Osteoblast (primary cell): ENCODE measurements around the gene RAMP2. TPM values are rescaled to one million over a fixed set of nuclear protein-coding genes. Genes with fewer than 3 reads are reported as not detected.
A peak's percentile ranks its signal among the peaks of the same experiment; 100 is the strongest.

Source experiments
- DNase-seq: peaks from one replicate; pipeline ENCODE4 v3.0.0; 2011; ENCODE audit warnings: low spot score, mixed read lengths; ENCODE audit not compliant: insufficient read length; ENCODE audit errors: missing footprints
- H2AFZ ChIP-seq: 2 replicates; pipeline ENCODE4 v1.6.0; 2011; ENCODE audit warnings: mild to moderate bottlenecking, low read length
- H3K27ac ChIP-seq: 2 replicates; pipeline ENCODE4 v1.5.1; 2011; ENCODE audit warnings: mild to moderate bottlenecking, low read depth, low read length, moderate library complexity
- H3K27me3 ChIP-seq: 2 replicates; pipeline ENCODE4 v1.6.0; 2012; ENCODE audit warnings: mild to moderate bottlenecking, control low read depth, inconsistent platforms, low read length, moderate library complexity; ENCODE audit not compliant: insufficient read depth
- H3K36me3 ChIP-seq: 2 replicates; pipeline ENCODE4 v1.5.1; 2011; ENCODE audit warnings: mild to moderate bottlenecking, low read length, control low read depth, moderate library complexity; ENCODE audit not compliant: insufficient read depth
- H3K4me1 ChIP-seq: 2 replicates; pipeline ENCODE4 v1.5.1; 2011; ENCODE audit warnings: mild to moderate bottlenecking, low read length, control low read depth, moderate library complexity; ENCODE audit not compliant: insufficient read depth
- H3K4me2 ChIP-seq: 2 replicates; pipeline ENCODE4 v1.6.0; 2011; ENCODE audit warnings: mild to moderate bottlenecking, low read length; ENCODE audit not compliant: insufficient read depth
- H3K4me3 ChIP-seq: fragments of 200-600 bp; sonication (generic); 3 replicates; pipeline ENCODE4 v1.5.1; 2012; ENCODE audit warnings: mild to moderate bottlenecking, low read length, inconsistent platforms; ENCODE audit not compliant: insufficient read depth
- H3K79me2 ChIP-seq: 2 replicates; pipeline ENCODE4 v1.6.0; 2012; ENCODE audit warnings: mild to moderate bottlenecking, low read length, control low read depth, inconsistent platforms; ENCODE audit not compliant: insufficient read depth
- H3K9me3 ChIP-seq: 2 replicates; pipeline ENCODE4 v1.5.1; 2011; ENCODE audit warnings: low read depth, low read length, control low read depth
- H4K20me1 ChIP-seq: 2 replicates; pipeline ENCODE4 v1.6.0; 2012; ENCODE audit warnings: mild to moderate bottlenecking, low read length, control low read depth; ENCODE audit not compliant: insufficient read depth
- CTCF ChIP-seq: IDR thresholded peaks from 2 replicates; pipeline ENCODE4 v1.5.1; 2011; ENCODE audit warnings: mild to moderate bottlenecking, low read depth, low read length, moderate library complexity; ENCODE audit errors: extremely low read depth
- total RNA-seq: library from RNA; depleted of rRNA; stranded (reverse); fragments of >200 nt; gene quantifications from 2 replicates; pipeline ENCODE4 v1.2.3, GENCODE V29; 2012

RAMP2 gene
- total RNA-seq, 1 donor: not detected

DNA sequence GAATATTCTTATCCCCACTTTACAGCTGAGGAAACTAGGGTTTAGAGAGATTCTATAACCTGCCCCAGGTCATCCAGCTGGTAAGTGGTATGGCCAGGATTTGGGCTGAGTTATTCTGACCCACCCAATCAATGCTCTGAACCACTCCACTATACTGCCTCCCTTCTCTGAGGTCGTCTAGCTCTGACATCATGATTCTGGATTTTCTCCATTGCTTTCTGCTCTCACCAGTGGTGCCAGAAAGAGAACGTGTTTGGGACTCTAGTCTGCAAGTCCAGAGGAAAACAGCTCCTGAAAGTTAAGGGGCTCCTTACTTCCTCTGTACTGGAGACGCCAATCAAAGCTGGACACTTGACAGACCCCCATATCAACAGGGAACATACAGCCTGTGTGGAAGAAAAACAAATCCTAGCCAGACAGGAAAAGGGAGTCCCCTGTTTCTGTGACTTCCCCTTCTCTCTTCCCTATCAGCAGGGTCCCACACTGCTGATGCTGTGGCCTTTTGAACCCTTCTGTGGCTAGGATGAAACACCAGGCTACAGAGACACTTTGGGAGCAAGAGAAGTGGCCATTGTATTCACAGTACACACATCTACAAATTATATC, 10.2 kb upstream of the RAMP2 start:
- Histone ChIP-seq H4K20me1 (no peaks in the 10 kb centered on the region), H3K9me3 (no peaks in the 10 kb centered on the region), H2AFZ (no peak overlapping the region), H3K4me2 (no peak overlapping the region), H3K27ac (no peak overlapping the region), H3K79me2 (no peaks in the 10 kb centered on the region), H3K27me3 (peaks cover 11% of the 10 kb centered on the region), H3K4me1 (peaks cover 6% of the 10 kb centered on the region), H3K4me3 (no peak overlapping the region), H3K36me3 (no peaks in the 10 kb centered on the region)
- no peak for DNase-seq
- no peak for TF ChIP-seq CTCF

GRCh38 chr17:42751628-42752027, 9.4 kb upstream of the RAMP2 start:
- H3K9me3 ChIP-seq: no peaks in the 10 kb centered on the region
- H3K36me3 ChIP-seq: no peaks in the 10 kb centered on the region
- peaks cover 6% of the 10 kb centered on the region for H3K4me1 ChIP-seq
- no peaks in the 10 kb centered on the region for H3K79me2 ChIP-seq
- H3K4me2 ChIP-seq: no peak overlapping the region
- no peaks in the 10 kb centered on the region for H4K20me1 ChIP-seq
- TF ChIP-seq CTCF: no peak
- no peak overlapping the region for H3K4me3 ChIP-seq
- no peak overlapping the region for H3K27ac ChIP-seq
- H3K27me3 ChIP-seq: peaks cover 11% of the 10 kb centered on the region
- no peak overlapping the region for H2AFZ ChIP-seq
- no peak for DNase-seq

GRCh38 chr17:42754782-42755181, 6.2 kb upstream of the RAMP2 start:
- Histone ChIP-seq H3K79me2 (no peaks in the 10 kb centered on the region), H3K27ac (no peak overlapping the region), H3K4me3 (no peak overlapping the region), H4K20me1 (no peaks in the 10 kb centered on the region), H3K9me3 (no peaks in the 10 kb centered on the region), H3K27me3 (peaks cover 26% of the 10 kb centered on the region), H3K4me1 (no peaks in the 10 kb centered on the region), H2AFZ (no peak overlapping the region), H3K4me2 (no peak overlapping the region), H3K36me3 (no peaks in the 10 kb centered on the region)
- DNase-seq: no peak
- no peak for TF ChIP-seq CTCF

DNA sequence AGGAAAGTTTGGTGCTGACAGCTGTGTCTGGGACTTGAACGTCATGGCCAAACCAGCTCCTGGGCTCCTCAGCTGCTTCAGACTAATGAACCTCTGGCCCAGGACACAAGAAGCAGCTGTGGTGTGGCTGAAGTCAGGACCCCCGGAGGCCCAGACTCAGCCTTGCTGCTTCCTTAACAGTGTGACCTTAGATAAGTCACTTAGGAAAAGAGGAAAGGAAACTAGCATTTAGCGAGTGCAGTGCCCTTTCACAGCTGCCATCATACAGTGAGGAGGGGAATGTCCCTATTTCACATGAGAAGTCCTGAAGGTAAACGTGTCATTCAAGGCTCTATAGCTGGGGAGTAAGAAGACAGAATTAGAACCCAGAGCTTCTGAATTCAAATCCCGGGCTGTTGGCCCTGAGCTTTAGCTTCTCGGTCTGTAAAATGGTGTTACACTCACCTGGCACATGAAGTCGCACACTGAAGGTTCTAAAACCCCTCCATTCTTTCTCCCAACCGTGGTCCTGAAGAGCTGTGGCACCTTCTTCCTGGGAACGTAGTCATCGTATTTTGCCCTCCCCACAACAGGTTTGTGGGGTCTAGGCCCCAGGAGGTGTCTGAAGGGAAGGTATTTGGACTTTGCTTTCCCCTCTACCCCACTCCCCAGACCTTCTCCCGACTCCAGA, 910 bp upstream of the RAMP2 start:
- TF ChIP-seq CTCF: no peak
- H3K4me2 ChIP-seq: peak overlapping the region; percentile 68
- H3K4me3 ChIP-seq: no peak overlapping the region
- H3K9me3 ChIP-seq: no peaks in the 10 kb centered on the region
- H4K20me1 ChIP-seq: no peaks in the 10 kb centered on the region
- no peaks in the 10 kb centered on the region for H3K4me1 ChIP-seq
- H3K27me3 ChIP-seq: peaks cover 46% of the 10 kb centered on the region
- no peaks in the 10 kb centered on the region for H3K79me2 ChIP-seq
- H3K36me3 ChIP-seq: no peaks in the 10 kb centered on the region
- peak; percentile 36 for DNase-seq
- H3K27ac ChIP-seq: no peak overlapping the region
- H2AFZ ChIP-seq: no peak overlapping the region
